Transverse colon (tissue), 3 donors: ENCODE data around the gene TMEM269.

ENCODE experiments used
- POLR2A ChIP-seq: fragments of 450-650 bp; IDR thresholded peaks from one replicate; pipeline ENCODE4 v1.6.1; 2016; ENCODE audit warnings: antibody characterized with exemption, mild to moderate bottlenecking, moderate library complexity
- POLR2AphosphoS5 ChIP-seq, 3 donors: sonication (generic); formaldehyde crosslinking; IDR thresholded peaks; one replicate each; pipeline ENCODE4 v1.6.1; 2016; ENCODE audit warnings: antibody characterized with exemption in 3 of 3

DNA sequence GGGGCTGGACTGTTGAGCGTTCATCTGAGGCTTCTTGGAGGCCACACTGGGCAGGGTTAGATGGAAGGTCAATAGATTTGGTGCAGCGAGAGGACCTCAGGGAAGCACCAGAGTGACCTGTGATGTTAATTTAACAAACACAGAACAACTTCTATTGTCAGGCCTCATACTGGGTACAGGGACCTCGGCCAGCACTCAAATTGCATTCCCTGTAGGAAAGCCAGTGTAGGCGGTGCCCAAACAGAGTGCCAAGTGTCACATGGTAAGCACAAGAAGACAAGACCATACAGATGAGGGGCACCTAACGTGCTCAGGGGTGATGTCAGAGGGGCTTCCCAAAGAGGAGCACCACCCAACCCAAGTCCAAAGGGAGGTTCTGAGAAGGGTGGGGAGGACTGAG is 1.3 kb downstream of the TMEM269 start:
- TF ChIP-seq POLR2AphosphoS5 (IDR thresholded peaks at IDR 0.05) = no peak
- no peak for TF ChIP-seq POLR2A
